ENCODE data around the gene NFYC.

Gene NFYC

GRCh38 chr1:40789661-40790430 lies 98.3 kb downstream of the NFYC start:
- H3K4me3 ChIP-seq (ENCODE audit: low read depth, low read length): no peak overlapping the region
- DNase-seq (ENCODE audit: low read depth, low spot score): no peak
- TF ChIP-seq CTCF (IDR thresholded peaks at IDR 0.05; ENCODE audit: insufficient read depth, low read length, missing control alignments): no peak
- POLR2A ChIA-PET: no interaction called here
- CTCF ChIA-PET: interaction anchor here (0.7 to 1.6 kb wide), 3 partner anchors 16 to 121 kb away, joined by 3 to 7 read pairs (median 4); no protein-coding TSS in a partner anchor

- TF ChIP-seq CTCF (IDR thresholded peaks at IDR 0.05; ENCODE audit: insufficient read depth, low read length, missing control alignments): no peak
- no peak for DNase-seq (ENCODE audit: low read depth, low spot score)
- CTCF ChIA-PET: interaction anchor here (1.4 kb wide), 2 partner anchors 18 to 58 kb away, joined by 3 to 4 read pairs; no protein-coding TSS in a partner anchor
- no peak overlapping the region for H3K4me3 ChIP-seq (ENCODE audit: low read depth, low read length)
- POLR2A ChIA-PET: no interaction called here
Measured at GRCh38 chr1:40792036-40792435, 100.5 kb downstream of the NFYC start.

- H3K4me3 ChIP-seq (ENCODE audit: low read depth, low read length): no peak overlapping the region
- ChIA-PET POLR2A (no interaction called here), CTCF (interaction anchor here (1.2 kb wide), 1 partner anchor 19 kb away, joined by 4 read pairs; no protein-coding TSS in a partner anchor)
- no peak for DNase-seq (ENCODE audit: low read depth, low spot score)
- no peak for TF ChIP-seq CTCF (IDR thresholded peaks at IDR 0.05; ENCODE audit: insufficient read depth, low read length, missing control alignments)
Measured at GRCh38 chr1:40793617-40794016, 102.1 kb downstream of the NFYC start.

GRCh38 chr1:40794048-40794447 lies 102.5 kb downstream of the NFYC start:
- ChIA-PET CTCF (interaction anchor here (1.2 kb wide), 1 partner anchor 19 kb away, joined by 4 read pairs; no protein-coding TSS in a partner anchor), POLR2A (no interaction called here)
- no peak for DNase-seq (ENCODE audit: low read depth, low spot score)
- H3K4me3 ChIP-seq (ENCODE audit: low read depth, low read length): no peak overlapping the region
- no peak for TF ChIP-seq CTCF (IDR thresholded peaks at IDR 0.05; ENCODE audit: insufficient read depth, low read length, missing control alignments)

- TF ChIP-seq CTCF (IDR thresholded peaks at IDR 0.05; ENCODE audit: insufficient read depth, low read length, missing control alignments): no peak
- H3K4me3 ChIP-seq (ENCODE audit: low read depth, low read length): no peak overlapping the region
- ChIA-PET CTCF (interaction anchor here (1.1 to 1.3 kb wide), 3 partner anchors 20 to 63 kb away, joined by 3 to 4 read pairs (median 3); no protein-coding TSS in a partner anchor), POLR2A (no interaction called here)
- DNase-seq (ENCODE audit: low read depth, low spot score): no peak
Measured at GRCh38 chr1:40794974-40795715, 103.6 kb downstream of the NFYC start.
